HG03097 (cell line): ENCODE data around the gene SLC22A2.
A peak's percentile ranks its signal among the peaks of the same experiment; 100 is the strongest.

ENCODE experiments used
- ATAC-seq: cut with Tn5 transposase; IDR thresholded peaks from one replicate; pipeline ENCODE4 v1.9.1; 2021; ENCODE audit not compliant: unreplicated experiment, low FRiP score

SLC22A2 gene

DNA sequence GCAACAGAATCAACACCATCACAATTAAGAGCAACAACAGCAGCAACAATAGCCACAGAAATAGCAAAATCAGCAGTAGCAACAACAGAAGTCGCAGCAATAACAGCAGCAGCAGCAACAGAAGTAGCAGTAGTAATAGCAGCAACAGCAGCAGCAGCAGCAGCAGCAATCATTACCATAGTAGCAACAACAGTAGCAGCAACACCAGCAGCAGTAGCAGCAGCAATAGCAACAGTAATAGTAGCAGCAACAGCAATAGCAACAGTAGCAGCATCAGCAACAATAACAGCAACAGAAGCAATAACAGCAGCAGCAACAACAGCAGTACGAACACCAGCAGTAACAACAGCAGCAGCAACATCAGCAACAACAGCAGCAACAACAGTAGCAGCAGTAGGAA lies 39.8 kb downstream of the SLC22A2 start:
- ATAC-seq, result no peak

DNA sequence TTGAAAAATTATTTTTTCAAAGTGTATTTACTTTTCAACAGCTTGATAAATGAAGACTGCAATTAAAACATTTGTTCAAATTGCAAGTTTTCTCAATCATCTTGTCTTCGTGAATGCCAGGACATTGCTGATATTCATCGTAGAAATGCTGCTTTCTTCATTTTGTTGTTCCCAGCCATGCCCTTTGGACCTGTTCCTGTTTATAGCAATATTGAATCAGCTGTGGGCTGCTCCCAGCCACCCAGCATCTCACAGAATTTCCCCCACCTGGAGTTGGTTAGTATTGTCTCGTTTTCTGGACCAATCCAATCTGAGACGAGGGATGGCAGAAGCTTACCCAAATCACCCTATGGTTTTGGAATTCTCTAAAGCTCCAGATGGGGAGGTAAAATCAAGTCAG lies 40.8 kb downstream of the SLC22A2 start:
- ATAC-seq, result no peak

DNA sequence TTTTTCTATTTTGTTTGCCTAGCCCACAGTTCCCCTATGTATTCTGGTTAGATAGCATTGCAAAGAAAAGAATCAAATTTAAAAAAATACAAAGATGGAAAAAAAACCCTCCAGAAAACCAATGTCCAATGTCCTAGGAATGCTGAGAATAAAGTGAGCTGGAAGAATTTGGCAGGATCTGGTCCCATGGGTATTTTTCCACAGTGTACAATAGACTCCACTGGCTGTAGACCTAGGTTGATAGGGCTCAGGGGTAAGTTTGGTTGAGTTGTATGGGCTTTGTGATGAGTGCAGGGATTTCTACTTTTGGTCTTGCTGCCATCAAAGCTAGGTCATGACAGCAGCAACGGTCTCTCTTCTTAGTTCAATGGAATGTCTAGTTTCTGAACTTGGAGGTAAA lies 41.5 kb downstream of the SLC22A2 start:
- ATAC-seq, result no peak

DNA sequence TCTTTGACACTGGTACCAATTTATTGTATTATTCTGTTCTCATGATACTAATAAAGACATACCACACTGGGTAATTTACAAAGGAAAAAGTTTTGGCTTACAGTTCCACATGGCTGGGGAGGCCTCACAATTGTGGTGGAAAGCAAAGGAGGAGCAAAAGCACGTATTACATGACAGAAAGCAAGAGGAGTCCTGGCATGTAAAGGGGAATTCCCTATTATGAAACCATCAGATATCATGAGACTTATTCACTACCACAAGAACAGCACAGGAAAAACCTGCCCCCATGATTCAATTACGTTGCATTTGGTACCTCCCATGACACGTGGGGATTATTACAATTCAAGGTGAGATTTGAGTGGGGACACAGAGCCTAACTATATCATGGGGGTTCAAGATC lies 43.4 kb downstream of the SLC22A2 start:
- ATAC-seq, result no peak

DNA sequence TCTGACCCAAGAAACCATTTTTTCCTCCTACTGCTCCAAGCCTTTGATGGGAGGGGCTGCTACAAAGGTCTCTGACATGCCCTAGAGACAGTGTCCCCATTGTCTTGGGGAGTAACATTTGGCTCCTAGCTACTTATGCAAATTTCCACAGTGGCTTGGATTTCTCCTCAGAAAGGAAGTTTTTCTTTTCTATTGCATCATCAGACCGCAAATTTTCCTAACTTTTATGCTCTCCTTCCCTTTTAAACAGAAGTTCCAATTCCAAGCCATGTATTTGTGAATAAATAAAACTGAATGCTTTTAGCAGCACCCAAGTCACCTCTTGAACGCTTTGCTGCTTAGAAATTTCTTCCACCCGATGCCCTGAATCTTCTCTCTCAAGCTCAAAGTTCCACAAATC lies 51.0 kb downstream of the SLC22A2 start:
- no peak for ATAC-seq

DNA sequence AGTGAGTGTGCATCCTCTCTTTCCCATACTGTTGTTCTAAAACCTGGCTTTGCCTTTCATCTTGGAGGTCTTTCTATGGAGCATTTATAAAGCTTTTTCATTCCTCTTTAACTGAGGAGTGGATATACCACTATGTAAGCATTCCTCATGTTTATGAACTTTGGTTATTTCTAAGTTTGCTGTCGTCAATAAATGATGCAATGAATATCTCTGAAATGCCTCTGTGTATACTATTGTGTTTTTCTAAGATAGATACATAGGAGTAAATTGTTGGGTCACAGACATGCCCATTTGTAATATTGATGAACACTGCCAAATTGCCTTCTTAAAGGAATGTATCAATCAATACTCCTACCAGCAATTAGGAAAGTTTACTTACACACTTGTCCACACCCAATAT lies 53.9 kb downstream of the SLC22A2 start:
- no peak for ATAC-seq

DNA sequence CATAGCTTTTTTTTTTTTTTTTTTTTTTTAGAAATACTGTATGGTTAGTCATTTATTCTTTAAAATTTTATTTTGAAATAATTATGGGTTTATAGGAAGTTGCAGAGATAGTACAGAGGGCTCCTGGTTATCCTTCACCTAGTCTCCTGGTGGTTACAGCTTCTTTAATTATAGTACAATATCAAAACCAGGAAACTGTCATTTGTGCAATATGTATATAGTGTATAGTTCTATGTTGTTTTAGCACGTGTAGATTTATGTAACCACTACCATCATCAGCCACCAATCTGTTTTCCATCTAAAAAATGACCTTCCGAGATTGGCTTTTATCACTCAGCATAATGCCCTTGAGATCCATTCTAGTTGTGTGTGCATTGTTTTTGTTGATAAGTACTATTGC lies 54.7 kb downstream of the SLC22A2 start:
- ATAC-seq, result no peak

DNA sequence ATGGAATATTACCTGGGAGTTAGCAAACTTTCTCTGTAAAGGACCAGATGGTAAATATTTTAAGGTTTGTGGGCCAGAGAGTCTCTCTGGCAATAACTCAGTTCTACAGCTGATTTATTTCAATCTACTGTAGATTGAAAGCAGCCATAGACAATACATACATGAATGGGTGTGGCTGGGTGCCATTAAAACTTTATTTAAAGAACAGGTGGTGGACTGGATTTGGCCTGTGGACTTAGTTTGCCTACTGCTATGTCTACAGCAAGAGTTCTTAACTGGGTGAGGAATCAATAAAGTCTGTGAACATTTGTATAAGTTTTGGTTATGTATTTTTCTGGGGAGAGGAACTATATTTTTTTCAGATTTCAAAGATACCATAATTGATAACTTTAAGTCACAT lies 55.1 kb downstream of the SLC22A2 start:
- no peak for ATAC-seq

DNA sequence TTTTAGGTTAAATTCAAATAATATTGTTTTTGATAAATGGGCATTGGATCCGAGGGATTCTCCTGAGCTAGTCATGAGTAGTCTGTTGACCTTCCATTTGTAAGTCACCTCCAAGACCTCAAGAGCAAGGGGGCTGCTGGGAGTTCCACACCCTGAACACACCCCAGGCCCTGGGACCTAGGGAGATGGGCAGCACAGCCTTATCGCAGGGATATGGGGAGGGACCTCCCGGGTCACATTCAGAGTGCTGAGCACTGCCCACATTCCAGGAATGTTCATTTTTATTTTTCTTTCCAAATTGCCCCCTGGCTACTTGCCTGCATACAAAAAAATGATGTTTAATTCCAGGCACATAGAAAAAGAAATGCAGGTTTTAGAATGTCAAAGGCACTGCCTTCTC lies 55.5 kb downstream of the SLC22A2 start:
- ATAC-seq, result no peak

DNA sequence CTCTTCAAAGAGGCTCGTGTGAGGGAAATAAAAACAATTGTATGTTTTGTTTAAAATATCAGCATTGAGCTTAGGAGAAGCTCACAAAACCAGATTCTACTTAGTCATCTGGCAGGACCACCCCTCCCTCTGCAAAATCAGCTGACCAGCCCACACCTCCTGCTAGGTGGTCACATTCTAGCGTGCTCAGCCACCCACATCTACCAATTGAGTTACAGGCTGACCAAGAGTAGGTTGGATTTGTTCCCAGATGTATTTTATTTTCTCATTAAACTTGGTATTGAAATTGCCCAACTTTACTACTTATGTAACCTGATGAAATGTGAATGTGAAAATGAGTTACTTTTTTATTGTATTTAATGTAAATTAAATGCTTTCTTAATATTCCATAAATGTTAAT lies 56.2 kb downstream of the SLC22A2 start:
- no peak for ATAC-seq

DNA sequence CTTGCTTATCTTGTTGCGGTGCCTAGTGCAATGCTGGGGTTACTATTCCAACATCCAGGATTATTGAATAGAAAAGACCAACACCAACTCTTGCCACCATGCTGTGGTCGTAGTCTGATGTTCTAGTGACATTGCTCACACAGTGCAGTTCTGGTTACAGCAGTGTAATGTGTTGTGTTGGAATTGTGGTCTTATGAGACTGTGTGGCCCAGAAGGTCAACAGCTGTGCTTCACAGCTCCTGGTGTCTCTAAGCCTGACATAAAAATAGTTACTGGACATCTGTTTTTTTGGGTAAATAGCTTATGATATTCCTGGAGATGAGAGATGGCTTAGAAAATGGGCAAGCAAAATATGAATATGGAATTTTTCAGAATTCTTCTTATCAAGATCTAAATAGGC lies 57.6 kb downstream of the SLC22A2 start:
- ATAC-seq, result no peak

DNA sequence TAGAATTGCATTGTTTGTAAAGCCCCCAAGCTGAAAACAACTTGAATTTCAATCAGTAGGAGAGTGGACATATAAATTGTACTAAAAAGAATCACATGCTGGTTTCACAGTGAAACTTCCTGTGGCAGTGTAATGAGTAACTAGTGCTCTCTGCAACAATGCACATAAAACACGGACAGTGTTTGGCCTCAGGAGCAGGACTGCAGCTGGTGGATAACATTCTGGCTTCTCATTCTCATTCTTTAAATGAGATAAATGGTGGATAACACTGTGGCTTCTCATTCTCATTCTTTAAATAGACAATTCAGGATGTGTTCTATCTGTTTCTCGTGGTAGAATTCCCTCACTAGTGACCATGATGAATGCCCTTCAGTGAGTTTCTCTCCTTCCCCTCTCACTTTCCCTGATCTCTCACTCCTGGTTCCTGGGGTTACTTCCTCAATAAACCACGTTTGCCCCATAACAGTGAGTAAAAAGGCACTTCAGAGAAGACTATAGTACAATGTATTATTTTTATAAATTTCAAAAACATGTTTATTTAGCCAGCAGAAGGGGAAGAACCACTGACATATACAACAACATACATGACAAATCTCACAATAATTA lies 59.9 kb downstream of the SLC22A2 start:
- peak; percentile 99 for ATAC-seq

DNA sequence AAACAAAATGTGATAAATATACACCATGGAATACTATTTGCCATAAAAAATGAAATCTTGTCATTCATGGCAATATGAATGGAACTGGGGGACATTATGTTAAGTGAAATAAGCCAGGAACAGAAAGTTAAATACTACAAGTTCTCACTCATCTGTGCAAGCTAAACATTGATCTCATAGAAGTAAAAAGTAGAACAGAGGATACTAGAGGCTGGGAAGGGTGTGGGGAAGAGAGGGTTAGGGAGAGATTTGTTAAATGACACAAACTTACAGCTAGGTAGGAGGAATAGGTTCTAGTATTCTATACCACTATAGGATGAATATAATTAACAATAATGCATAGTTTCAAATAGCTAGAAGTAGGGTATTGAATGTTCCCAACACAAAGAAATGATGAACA lies 61.0 kb downstream of the SLC22A2 start:
- ATAC-seq, result no peak

DNA sequence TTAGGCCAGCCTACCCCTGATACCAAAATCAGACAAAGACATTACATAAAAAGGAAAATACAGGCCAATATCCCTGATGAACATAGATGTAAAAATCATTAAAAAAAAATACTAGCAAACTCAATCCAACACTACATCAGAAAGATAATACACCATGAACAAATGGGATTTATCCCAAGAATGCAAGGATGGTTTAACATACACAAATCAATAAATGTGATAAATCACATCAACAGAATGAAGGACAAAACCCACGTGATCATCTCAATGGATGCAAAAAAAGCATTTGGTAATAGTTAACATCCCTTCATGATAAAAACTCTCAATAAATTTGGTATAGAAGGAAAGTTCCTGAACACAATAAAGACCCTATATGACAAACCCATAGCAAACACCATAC lies 63.8 kb downstream of the SLC22A2 start:
- ATAC-seq, result no peak

DNA sequence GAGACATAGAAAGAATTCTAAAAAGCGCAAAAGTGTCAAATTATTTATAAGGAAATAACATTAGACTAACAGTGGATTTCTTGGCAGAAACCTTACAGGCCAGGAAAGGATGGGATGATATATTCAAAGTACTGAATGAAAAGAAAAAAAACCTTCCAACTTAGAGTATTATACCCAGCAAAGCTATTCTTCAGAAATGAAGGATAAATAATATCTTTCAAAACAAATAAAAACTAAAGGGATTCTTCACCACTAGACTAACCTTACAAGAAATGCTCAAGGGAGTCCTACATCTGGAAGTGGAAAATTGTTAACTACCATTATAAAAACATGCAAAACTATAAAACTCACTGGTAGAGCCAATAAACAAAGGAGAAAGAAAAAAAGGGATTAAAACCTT lies 65.8 kb downstream of the SLC22A2 start:
- no peak for ATAC-seq

DNA sequence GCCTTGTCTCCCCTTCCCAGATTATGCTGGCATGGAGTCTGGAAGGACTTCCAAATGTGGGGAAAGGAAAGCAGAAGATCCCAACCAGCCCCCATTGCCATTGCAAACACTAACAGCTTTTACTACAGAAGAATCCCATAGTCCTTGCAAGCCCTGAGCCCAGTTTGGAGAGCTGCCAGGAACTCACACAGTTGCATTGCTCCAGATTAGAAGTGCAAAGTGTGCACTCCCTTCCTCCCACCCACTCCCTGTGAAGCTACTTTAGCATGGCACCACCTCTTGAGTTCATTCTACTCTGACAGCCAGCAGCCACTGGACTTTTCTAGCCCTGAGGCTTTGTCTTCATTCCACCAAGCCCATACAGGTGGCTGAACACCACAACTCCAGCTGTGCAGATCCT lies 67.6 kb downstream of the SLC22A2 start:
- ATAC-seq, result no peak

DNA sequence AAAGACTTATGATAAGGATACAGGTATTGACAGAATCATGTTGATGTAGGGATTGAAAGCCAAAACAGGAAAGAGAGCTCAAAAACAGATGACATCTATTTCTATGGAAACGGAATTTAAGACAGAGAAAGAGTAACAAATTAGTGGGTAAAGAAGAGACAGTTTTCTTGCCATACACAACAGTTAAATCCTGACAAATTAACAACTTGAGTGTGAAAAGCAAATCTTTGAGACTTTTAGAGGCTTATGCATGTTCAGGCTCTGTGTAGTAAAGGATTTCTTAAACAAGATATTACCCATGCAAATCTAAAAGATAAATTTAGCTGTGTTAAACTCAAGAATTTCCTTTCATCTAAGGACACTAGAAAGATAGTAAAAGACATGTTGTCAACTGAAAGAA lies 68.5 kb downstream of the SLC22A2 start:
- ATAC-seq, result no peak

DNA sequence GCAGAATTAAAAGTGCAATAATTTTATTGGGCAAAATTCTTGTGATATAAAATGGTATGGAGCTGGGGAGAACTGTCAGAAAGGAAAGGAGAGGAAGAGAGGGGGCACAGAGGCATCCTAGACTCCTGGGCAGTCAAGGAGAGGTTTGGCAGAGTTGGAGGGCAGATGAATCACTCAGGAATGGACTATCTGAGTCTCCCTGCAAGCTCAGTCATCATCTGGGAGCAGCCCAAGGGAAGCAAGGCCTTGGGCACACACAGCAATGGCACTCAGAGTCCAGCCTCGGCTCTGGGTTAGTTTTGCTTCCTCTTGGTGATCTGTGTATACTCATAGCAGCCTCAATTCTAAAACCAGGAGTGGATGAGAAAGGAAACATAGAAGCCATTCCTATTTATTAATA lies 69.8 kb downstream of the SLC22A2 start:
- no peak for ATAC-seq

DNA sequence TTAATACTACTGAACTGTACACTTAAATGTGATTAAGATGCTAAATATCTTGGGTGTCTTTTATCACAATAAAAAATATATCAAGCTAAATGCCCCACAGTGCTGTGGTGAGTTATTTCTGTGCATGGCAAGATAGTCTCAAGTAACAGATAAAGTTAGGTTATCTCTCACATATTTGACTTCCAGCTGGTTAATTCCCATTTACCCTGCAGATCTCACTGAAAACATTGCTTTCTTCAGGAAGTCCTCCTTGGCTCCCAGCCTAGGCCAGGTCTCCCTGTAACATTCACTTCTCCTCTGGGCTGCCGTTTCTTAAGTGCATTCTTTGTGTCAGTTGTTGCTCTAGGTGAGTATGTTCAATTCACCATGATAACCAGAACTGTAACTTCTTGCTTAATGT lies 77.9 kb downstream of the SLC22A2 start:
- ATAC-seq, result no peak

DNA sequence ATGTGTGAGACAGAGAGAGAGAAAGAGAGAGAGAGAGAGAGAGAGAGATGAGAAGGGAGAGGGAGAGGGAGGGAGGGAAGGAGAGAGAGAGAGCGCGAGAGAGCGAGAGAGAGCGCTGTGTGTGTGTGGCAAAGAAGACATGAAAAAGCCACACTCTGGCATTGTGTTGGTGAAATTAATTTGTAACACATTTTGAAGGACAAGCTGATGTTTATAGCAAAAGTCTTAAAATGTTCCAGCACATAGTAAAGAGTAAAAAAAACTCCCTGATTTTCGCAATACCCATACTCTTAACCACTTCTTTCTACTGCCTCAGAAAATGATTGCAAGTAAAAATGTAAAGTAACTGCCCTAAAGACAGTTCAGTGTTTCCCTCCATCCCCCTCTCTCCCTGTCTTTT lies 80.3 kb downstream of the SLC22A2 start:
- no peak for ATAC-seq

DNA sequence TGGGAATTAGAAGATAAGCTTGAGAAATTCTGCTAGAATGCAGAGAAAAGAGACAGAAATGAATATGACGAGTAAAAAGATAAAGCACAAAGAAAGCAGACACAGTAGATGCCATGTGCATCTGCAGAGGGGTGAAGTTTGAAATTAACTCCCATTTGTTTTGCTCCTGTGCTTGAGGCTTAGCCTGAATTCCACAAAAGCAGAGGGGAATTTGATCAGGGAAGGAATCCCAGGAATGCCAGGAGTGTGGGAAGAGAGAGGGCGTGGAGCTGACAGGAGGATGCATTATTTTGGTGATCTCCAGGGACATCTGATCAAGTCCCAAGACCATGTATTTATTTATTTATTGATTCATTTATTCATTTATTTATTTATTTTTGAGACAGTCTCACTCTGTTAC lies 81.4 kb downstream of the SLC22A2 start:
- ATAC-seq, result no peak

DNA sequence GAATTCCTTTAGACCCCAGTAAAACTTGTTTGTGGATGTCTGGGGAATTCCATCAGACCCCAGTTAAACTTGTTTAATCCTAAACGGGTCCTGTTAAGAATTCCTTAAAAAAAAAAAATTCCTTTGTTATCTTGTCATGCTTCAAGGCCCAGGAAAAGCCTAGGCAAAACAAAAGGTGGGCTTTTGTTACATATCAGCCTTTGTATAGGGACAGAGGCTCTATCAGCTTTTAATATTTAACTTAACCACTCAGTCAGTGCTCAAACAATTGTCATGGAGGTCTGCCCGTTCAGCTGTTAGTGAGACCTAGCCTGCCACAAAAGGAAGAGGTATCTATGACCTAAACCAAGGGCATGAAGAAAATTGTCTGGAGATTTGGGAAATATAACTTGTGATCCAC lies 83.9 kb downstream of the SLC22A2 start:
- no peak for ATAC-seq

DNA sequence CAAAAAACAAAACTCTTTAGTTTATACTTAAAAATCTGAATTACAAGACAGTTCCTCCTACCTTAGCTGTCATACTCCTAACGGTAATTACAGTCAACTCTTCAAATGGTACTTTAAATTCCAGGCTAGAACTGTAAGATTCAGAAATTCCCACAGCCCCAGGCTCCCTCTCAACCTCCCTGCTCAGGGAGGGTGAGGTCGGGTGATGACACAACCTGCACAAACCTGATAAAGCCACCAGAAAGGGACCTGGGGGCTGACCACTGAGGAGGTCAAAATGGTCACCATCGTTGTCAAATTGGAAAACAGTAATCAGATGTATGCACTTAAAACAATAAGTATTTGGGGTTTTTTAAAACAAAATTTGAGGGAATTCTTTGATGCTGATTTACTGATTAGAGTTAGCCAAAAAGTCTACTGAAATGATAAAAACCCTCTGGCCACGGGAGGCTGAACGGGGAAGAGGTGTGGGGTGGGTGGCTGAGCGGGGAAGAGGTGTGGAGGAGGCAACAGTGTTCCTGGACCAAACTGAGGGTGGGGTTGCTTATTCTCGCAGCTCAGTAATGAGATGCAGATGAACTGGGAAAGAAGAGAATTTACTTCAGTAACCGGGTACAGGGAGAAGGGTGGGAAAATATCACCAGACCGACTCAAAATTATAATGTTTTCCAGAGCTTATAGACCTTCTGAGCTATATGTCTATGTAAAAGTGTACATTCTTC lies 84.7 kb downstream of the SLC22A2 start:
- ATAC-seq, result no peak
